Fibroblast of villous mesenchyme (primary cell): ENCODE data around the gene FRMD5. TPM values are rescaled to one million over a fixed set of nuclear protein-coding genes. Genes with fewer than 3 reads are reported as not detected.
"Not testable (repeated sequence)": the region's sequence is repeated elsewhere in the genome, so short reads cannot be mapped to it uniquely, and the experiment has no call there.

Experiments
- DNase-seq: peaks from one replicate; pipeline ENCODE4 v3.0.0-alpha.2; 2010; ENCODE audit warnings: low read depth
- H3K4me3 ChIP-seq: 2 replicates; pipeline ENCODE4 v1.5.1; 2011; ENCODE audit warnings: low read depth, mild to moderate bottlenecking, low read length
- total RNA-seq: library from RNA; depleted of rRNA; stranded (reverse); fragments of >200 nt; gene quantifications from 2 replicates; pipeline ENCODE4 v1.2.3, GENCODE V29; 2012
- TF ChIP-seq, protein P1 (sequence below): IDR thresholded peaks from 2 replicates; pipeline ENCODE4 v1.5.1; 2012; ENCODE audit warnings: low read depth, mild to moderate bottlenecking, low read length; ENCODE audit not compliant: insufficient read depth

The FRMD5 gene
- total RNA-seq: 1.3 and 1.9 TPM in 2 replicates

DNA sequence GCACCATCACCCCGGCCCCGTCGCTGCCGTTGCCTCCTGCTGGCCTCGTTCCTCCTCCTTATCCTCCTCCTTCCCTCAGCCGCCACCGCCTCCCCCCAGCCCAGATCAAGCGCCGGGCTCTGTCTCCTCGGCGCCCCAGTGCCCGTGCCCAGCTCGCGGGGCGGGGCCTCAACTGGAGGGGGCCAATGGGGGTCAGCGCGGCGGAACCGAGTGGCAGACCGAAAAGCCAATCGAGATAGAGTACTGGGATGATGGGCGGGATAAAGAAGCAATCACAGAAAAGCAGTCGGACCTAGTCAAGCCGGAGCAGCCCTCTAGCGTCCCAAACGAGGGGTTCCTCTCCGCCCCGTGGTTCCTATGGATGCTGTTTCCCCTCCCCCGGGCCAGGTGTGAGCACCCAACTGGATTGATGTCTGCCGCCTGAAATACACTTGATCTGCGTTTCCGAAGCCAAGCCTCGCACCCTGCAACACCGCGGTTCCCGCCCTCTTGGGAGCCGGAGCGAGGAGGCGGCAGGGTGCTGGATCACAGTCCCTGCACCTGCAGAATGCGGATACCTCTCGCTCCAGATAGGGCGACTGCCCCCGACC, at the start of gene FRMD5:
Gene FRMD5 (minus strand): TSS at position 121 of the 590 bp plus-strand sequence.
- TF ChIP-seq, protein P1, sequence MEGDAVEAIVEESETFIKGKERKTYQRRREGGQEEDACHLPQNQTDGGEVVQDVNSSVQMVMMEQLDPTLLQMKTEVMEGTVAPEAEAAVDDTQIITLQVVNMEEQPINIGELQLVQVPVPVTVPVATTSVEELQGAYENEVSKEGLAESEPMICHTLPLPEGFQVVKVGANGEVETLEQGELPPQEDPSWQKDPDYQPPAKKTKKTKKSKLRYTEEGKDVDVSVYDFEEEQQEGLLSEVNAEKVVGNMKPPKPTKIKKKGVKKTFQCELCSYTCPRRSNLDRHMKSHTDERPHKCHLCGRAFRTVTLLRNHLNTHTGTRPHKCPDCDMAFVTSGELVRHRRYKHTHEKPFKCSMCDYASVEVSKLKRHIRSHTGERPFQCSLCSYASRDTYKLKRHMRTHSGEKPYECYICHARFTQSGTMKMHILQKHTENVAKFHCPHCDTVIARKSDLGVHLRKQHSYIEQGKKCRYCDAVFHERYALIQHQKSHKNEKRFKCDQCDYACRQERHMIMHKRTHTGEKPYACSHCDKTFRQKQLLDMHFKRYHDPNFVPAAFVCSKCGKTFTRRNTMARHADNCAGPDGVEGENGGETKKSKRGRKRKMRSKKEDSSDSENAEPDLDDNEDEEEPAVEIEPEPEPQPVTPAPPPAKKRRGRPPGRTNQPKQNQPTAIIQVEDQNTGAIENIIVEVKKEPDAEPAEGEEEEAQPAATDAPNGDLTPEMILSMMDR: peak; percentile 39
- peak within 1 kb of the TSS; percentile 66 for H3K4me3 ChIP-seq

GRCh38 chr15:44243829-44244228, 48.8 kb upstream of the FRMD5 start:
- no peak for DNase-seq
- H3K4me3 ChIP-seq: no peak overlapping the region
- TF ChIP-seq, protein P1: peak; percentile 16

More for the DNA sequence above, at the start of gene FRMD5:
- peak; percentile 91 for DNase-seq

GRCh38 chr15:44243141-44243540, 48.1 kb upstream of the FRMD5 start:
- DNase-seq: no peak
- TF ChIP-seq, protein P1: no peak
- no peak overlapping the region for H3K4me3 ChIP-seq

- no peak for DNase-seq
- no peak overlapping the region for H3K4me3 ChIP-seq
- TF ChIP-seq, protein P1: no peak
These were observed 36.8 kb upstream of the FRMD5 start for GRCh38 chr15:44231842-44232241.

- not testable (repeated sequence) for DNase-seq, H3K4me3 ChIP-seq
These were observed 34.2 kb upstream of the FRMD5 start for GRCh38 chr15:44229301-44229700.

DNA sequence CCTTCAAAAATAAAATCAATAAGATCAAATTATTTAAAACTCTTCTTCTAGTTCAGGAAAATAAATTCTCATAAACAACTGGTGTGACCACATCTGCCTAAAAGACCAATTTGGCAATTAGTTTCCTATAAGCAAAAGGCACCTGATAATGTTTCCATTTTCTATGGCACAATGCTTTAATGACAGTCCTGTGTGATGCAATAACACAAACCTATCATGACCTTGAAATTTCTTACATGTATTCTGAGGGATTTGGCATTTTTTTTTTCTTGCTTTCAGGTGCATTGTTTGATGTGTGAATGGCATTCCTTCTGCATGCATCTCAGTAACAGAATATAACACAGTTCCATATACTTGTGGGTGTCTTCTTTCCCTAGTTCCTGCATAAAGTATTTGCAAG, 32.5 kb upstream of the FRMD5 start:
- TF ChIP-seq, protein P1: no peak
- H3K4me3 ChIP-seq: no peak overlapping the region
- DNase-seq: no peak

DNA sequence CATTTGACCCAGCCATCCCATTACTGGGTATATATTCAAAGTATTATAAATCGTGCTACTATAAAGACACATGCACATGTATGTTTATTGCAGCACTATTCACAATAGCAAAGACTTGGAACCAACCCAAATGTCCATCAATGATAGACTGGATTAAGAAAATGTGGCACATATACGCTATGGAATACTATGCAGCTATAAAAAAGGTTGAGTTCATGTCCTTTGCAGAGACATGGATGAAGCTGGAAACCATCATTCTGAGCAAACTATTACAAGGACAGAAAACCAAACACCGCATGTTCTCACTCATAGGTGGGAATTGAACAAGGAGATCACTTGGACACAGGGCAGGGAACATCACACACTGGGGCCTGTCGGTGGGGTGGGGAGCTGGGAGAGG, 31.9 kb upstream of the FRMD5 start:
- not testable (repeated sequence) for DNase-seq, H3K4me3 ChIP-seq

DNA sequence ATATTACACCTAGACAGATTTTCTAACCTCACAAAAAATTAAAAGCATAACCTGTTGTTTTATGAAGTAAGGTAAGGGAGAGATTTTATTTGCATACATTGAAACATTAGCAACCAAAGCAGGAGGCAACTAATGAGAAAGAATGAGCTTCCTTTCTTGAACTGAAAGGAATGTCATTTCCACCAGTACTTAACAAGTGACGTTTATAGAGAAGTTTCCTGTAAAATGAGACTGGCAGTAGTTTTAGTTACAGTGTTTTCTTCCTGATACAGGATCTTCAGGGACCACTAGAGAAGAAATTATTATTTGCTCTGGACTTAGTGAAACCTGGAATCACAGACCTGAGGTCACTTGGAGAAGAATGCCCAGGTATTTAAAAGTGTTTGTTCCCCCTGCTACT, 27.4 kb upstream of the FRMD5 start:
- no peak for DNase-seq
- no peak overlapping the region for H3K4me3 ChIP-seq
- TF ChIP-seq, protein P1: no peak
